SW 1271 (cell line): ENCODE measurements around the gene WDR88.
"Not testable (repeated sequence)": the region's sequence is repeated elsewhere in the genome, so short reads cannot be mapped to it uniquely, and the experiment has no call there.

Experiments used
- DNase-seq, 2 experiments: peaks; one replicate each; lab custom pipeline; 2025; lab: John Stamatoyannopoulos, UW

The WDR88 gene

GRCh38 chr19:33211794-33212435 is 80.0 kb downstream of the WDR88 start:
- no peak for DNase-seq

DNA sequence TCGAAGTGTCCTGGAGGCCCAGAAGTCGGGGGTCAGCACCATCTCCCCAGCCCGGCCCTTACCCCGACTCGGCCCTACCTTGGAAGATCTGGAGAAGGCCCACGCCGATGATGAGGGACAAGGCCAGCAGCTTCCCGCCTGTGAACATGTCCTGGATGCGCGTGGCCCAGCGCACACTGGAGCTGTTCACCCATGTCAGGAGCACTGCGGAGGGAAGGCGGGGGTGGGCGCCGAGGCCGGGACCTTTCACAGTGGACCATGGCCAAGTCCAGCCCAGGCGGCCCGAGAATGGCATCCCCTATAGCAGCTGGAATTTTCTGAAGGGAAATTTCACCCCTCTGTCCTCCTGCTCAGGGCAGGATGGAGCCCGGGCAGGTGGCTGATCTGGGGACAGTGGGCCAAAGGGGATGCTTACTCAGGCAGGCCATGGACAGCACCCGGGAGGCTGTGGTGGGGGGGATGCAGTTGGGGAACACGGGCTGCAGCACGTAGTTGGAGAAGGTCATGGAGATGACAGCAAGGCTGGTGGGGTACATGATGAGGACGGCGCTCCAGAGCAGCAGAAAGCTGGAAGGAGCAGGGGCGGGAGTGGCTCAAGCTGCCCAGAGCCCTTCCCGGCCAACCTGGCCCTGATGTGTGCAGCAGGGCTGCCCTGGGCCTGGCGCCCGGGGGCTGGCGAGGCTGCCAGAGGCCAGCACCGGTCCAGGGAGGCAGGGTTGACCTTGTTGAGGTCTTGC is 80.7 kb downstream of the WDR88 start:
- no peak for DNase-seq

- no peak for DNase-seq
Measured at GRCh38 chr19:33214596-33214995, 82.7 kb downstream of the WDR88 start.

GRCh38 chr19:33215438-33216197 is 83.7 kb downstream of the WDR88 start:
- DNase-seq, result no peak

DNA sequence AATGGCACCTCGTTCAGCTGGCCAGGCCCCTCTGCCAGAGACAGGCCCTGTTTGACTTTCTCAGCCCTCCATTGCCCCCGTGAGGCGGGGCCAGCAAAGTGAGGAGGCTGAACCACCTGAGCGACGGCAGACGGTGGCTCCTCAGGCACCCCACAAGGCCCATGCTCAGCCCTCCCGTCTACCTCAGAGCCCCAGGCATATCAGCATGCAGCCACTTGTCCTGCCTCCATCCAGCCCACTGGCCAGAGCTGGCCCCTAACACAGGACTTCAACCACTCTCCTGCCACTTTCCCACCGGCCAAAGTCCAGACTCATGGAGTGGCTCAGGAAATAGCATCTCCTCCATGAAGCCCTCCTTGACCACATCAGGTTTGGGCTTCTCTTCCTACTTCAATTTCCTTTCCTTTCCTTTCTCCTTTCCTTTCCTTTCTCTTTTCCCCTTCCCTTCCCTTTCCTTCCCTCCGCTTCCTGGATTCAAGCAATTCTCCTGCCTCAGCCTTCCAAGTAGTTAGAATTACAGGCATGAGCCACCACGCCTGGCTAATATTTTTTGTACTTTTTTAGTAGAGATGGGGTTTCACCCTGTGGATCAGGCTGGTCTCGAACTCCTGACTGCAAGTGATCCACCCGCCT is 84.4 kb downstream of the WDR88 start:
- no peak for DNase-seq

DNA sequence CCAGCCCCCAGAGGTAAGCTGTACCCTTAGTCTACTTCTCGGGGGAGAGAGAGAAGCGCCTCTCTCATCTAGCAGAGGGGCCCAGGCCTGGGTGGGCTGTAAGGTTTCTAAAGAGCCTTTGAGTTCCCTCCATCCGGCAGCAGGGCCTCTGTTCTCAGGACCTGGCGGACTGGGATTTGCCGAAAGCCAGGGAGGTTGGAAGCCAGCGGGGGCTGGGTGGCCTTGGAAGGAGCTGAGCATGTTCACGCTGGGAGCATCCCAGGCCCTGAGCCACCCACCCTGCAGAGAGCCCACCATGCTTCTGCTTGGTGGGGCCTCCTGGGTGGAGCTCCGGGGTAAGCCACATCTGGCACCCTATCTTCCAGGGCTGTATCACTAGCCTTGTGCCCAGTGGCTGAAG is 86.0 kb downstream of the WDR88 start:
- no peak for DNase-seq

GRCh38 chr19:33219261-33219815 is 87.4 kb downstream of the WDR88 start:
- DNase-seq, result no peak

- no peak for DNase-seq
Measured at GRCh38 chr19:33220115-33220514, 88.2 kb downstream of the WDR88 start.

DNA sequence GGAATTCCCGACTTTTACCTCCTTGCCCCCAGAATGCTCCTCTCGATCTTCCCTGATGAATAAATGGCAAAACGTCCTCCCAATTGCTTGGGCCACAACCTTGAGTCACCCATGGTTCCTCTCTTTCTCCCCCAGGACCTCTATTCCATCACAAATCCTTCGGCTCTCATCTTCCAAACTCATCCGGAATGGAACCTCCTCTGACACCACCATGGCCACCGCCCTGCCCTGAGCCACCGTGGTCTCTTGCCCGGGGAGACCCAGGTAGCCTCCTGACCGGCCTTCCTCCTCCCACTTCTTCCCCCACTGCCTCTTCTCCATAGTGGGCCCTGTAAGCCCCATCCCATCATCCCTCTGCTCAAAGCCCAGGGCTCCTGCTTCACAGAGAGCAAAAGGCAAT is 88.8 kb downstream of the WDR88 start:
- DNase-seq, result no peak

- DNase-seq, result no peak
Measured at GRCh38 chr19:33221638-33222037, 89.7 kb downstream of the WDR88 start.

GRCh38 chr19:33222255-33222654 is 90.3 kb downstream of the WDR88 start:
- not testable (repeated sequence) for DNase-seq

GRCh38 chr19:33224694-33225457 is 93.0 kb downstream of the WDR88 start:
- DNase-seq, result no peak
